SK-N-SH treated with all-trans-retinoic acid at 6 μM for 48 hours (cell line): ENCODE results near the gene POU6F2.

Experiments used
- ATAC-seq: fragments of 200-7000 bp; cut with Tn5 transposase; 3 replicates; pipeline ENCODE4 v1.9.1; 2020; ENCODE audit warnings: mild to moderate bottlenecking, moderate library complexity
- ARNTL ChIP-seq: fragments of 450-650 bp; formaldehyde crosslinking; IDR thresholded peaks from 2 replicates; pipeline ENCODE4 v1.5.0; 2020; ENCODE audit warnings: low read depth, mild to moderate bottlenecking, moderate library complexity, borderline replicate concordance
- BACH2 ChIP-seq: fragments of 250-450 bp; sonication (Bioruptor Pico); IDR thresholded peaks from 2 replicates; pipeline ENCODE4 v1.9.0; 2021; ENCODE audit warnings: mild to moderate bottlenecking, borderline replicate concordance
- CREB5 ChIP-seq: fragments of 250-450 bp; sonication (Bioruptor Pico); IDR thresholded peaks from 2 replicates; pipeline ENCODE4 v1.5.1; 2020; ENCODE audit warnings: low read depth, mild to moderate bottlenecking, moderate library complexity
- CSDC2 ChIP-seq: fragments of 250-450 bp; sonication (Bioruptor Pico); IDR thresholded peaks from 2 replicates; pipeline ENCODE4 v1.5.0; 2020; ENCODE audit warnings: mild to moderate bottlenecking, moderate library complexity
- ESRRG ChIP-seq: fragments of 250-450 bp; sonication (Bioruptor Pico); IDR thresholded peaks from 2 replicates; pipeline ENCODE4 v1.6.1; 2021; ENCODE audit warnings: mild to moderate bottlenecking
- GLIS3 ChIP-seq: fragments of 250-450 bp; sonication (Bioruptor Pico); IDR thresholded peaks from 2 replicates; pipeline ENCODE4 v1.5.0; 2020; ENCODE audit warnings: mild to moderate bottlenecking, moderate library complexity
- ISL1 ChIP-seq: fragments of 250-450 bp; sonication (Bioruptor Pico); IDR thresholded peaks from 2 replicates; pipeline ENCODE4 v2.1.2; 2022; ENCODE audit warnings: mild to moderate bottlenecking, moderate library complexity
- OSR1 ChIP-seq: fragments of 250-450 bp; sonication (Bioruptor Pico); IDR thresholded peaks from 2 replicates; pipeline ENCODE4 v1.8.0; 2022; ENCODE audit warnings: moderate library complexity, mild to moderate bottlenecking, inconsistent platforms
- PATZ1 ChIP-seq: fragments of 250-450 bp; sonication (Bioruptor Pico); IDR thresholded peaks from 2 replicates; pipeline ENCODE4 v1.8.0; 2020; ENCODE audit warnings: mild to moderate bottlenecking, moderate library complexity, borderline replicate concordance
- PPARA ChIP-seq: fragments of 250-450 bp; sonication (Bioruptor Pico); IDR thresholded peaks from 2 replicates; pipeline ENCODE4 v1.5.0; 2020; ENCODE audit warnings: mild to moderate bottlenecking, borderline replicate concordance
- RARB ChIP-seq: fragments of 250-450 bp; sonication (Bioruptor Pico); IDR thresholded peaks from 2 replicates; pipeline ENCODE4 v1.8.0; 2021; ENCODE audit warnings: mild to moderate bottlenecking, moderate library complexity
- SNAI2 ChIP-seq: fragments of 250-450 bp; sonication (Bioruptor Pico); IDR thresholded peaks from 2 replicates; pipeline ENCODE4 v1.5.0; 2020; ENCODE audit warnings: mild to moderate bottlenecking, moderate library complexity
- TCF4 ChIP-seq: fragments of 250-450 bp; sonication (Bioruptor Pico); IDR thresholded peaks from 2 replicates; pipeline ENCODE4 v1.8.0; 2021; ENCODE audit warnings: mild to moderate bottlenecking, moderate library complexity, borderline replicate concordance
- TOX ChIP-seq: fragments of 250-450 bp; sonication (Bioruptor Pico); IDR thresholded peaks from 2 replicates; pipeline ENCODE4 v1.8.0; 2021; ENCODE audit warnings: mild to moderate bottlenecking, moderate library complexity, borderline replicate concordance
- TSHZ2 ChIP-seq: fragments of 250-450 bp; sonication (Bioruptor Pico); IDR thresholded peaks from 2 replicates; pipeline ENCODE4 v1.5.0; 2020; ENCODE audit warnings: mild to moderate bottlenecking, moderate library complexity
- ZC3H10 ChIP-seq: fragments of 250-450 bp; sonication (Bioruptor Pico); IDR thresholded peaks from 2 replicates; pipeline ENCODE4 v1.5.1; 2021; ENCODE audit warnings: mild to moderate bottlenecking, moderate library complexity
- ZFP3 ChIP-seq: fragments of 250-450 bp; sonication (Bioruptor Pico); IDR thresholded peaks from 2 replicates; pipeline ENCODE4 v1.5.0; 2020; ENCODE audit warnings: mild to moderate bottlenecking, moderate library complexity
- ZFP30 ChIP-seq: fragments of 450-650 bp; formaldehyde crosslinking; IDR thresholded peaks from 2 replicates; pipeline ENCODE4 v1.5.0; 2022; ENCODE audit warnings: mild to moderate bottlenecking, moderate library complexity
- ZNF565 ChIP-seq: fragments of 450-650 bp; formaldehyde crosslinking; conservative IDR thresholded peaks from 2 replicates; pipeline ENCODE4 v1.5.0; 2020; ENCODE audit warnings: low read depth, mild to moderate bottlenecking, moderate library complexity
- ZNF70 ChIP-seq: fragments of 450-650 bp; formaldehyde crosslinking; IDR thresholded peaks from 2 replicates; pipeline ENCODE4 v1.5.0; 2020; ENCODE audit warnings: mild to moderate bottlenecking, moderate library complexity
- ZNF8 ChIP-seq: fragments of 450-650 bp; formaldehyde crosslinking; IDR thresholded peaks from 2 replicates; pipeline ENCODE4 v1.5.0; 2020; ENCODE audit warnings: mild to moderate bottlenecking, moderate library complexity
- TF ChIP-seq, protein P1 (sequence below): fragments of 250-450 bp; sonication (Bioruptor Pico); IDR thresholded peaks from 2 replicates; pipeline ENCODE4 v1.8.0; 2021; ENCODE audit warnings: low read depth, mild to moderate bottlenecking, moderate library complexity, borderline replicate concordance

POU6F2 gene

GRCh38 chr7:39210362-39210761, 232.7 kb downstream of the POU6F2 start:
- no peak for TF ChIP-seq OSR1 (CRISPR knock-in tag)
- no peak for TF ChIP-seq ESRRG (CRISPR knock-in tag)
- no peak for TF ChIP-seq PPARA (CRISPR knock-in tag)
- no peak for TF ChIP-seq ZNF8 (CRISPR knock-in tag)
- TF ChIP-seq CSDC2 (CRISPR knock-in tag): no peak
- TF ChIP-seq GLIS3 (CRISPR knock-in tag): no peak
- TF ChIP-seq ARNTL: no peak
- TF ChIP-seq TSHZ2: no peak
- TF ChIP-seq ZNF565 (CRISPR knock-in tag): no peak
- TF ChIP-seq ZFP3 (CRISPR knock-in tag): no peak
- TF ChIP-seq RARB: no peak
- TF ChIP-seq BACH2 (CRISPR knock-in tag): no peak
- TF ChIP-seq SNAI2 (CRISPR knock-in tag): no peak
- TF ChIP-seq TCF4 (CRISPR knock-in tag): no peak
- no peak for TF ChIP-seq TOX
- no peak for TF ChIP-seq ISL1
- no peak for TF ChIP-seq ZNF70 (CRISPR knock-in tag)
- TF ChIP-seq ZFP30 (CRISPR knock-in tag): no peak
- no peak for ATAC-seq

DNA sequence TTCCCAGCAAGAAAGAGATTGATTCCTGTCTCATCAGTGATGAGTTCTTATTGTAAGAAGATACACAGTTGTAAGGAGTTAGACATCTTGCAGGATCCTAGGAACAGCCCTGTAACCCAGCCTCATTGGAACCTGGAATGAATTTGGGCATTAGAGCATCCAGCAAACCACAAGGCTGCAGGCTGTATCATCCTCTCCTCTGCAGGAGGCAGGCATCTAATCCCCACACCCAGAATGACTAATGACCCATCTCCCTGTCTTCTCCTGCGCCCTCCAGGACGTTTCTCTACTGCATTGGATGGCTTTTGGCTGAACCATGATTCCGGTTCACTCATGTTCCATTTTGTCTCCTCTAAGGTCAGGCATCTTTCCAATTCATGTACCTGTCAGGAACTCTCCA, 233.9 kb downstream of the POU6F2 start:
- TF ChIP-seq ARNTL: no peak
- TF ChIP-seq TOX: no peak
- no peak for TF ChIP-seq ZC3H10 (CRISPR knock-in tag)
- no peak for TF ChIP-seq TSHZ2
- TF ChIP-seq, protein P1, sequence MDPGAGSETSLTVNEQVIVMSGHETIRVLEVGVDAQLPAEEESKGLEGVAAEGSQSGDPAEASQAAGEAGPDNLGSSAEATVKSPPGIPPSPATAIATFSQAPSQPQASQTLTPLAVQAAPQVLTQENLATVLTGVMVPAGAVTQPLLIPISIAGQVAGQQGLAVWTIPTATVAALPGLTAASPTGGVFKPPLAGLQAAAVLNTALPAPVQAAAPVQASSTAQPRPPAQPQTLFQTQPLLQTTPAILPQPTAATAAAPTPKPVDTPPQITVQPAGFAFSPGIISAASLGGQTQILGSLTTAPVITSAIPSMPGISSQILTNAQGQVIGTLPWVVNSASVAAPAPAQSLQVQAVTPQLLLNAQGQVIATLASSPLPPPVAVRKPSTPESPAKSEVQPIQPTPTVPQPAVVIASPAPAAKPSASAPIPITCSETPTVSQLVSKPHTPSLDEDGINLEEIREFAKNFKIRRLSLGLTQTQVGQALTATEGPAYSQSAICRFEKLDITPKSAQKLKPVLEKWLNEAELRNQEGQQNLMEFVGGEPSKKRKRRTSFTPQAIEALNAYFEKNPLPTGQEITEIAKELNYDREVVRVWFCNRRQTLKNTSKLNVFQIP: no peak
- no peak for TF ChIP-seq PATZ1 (CRISPR knock-in tag)
- TF ChIP-seq OSR1 (CRISPR knock-in tag): no peak
- TF ChIP-seq RARB: no peak
- TF ChIP-seq GLIS3 (CRISPR knock-in tag): no peak
- TF ChIP-seq ZNF565 (CRISPR knock-in tag): no peak
- TF ChIP-seq ESRRG (CRISPR knock-in tag): no peak
- TF ChIP-seq PPARA (CRISPR knock-in tag): no peak
- ATAC-seq: no peak

- ATAC-seq: no peak
- no peak for TF ChIP-seq ARNTL
- no peak for TF ChIP-seq TCF4 (CRISPR knock-in tag)
- no peak for TF ChIP-seq GLIS3 (CRISPR knock-in tag)
- TF ChIP-seq TOX: no peak
- no peak for TF ChIP-seq RARB
- TF ChIP-seq ZNF565 (CRISPR knock-in tag): no peak
- TF ChIP-seq ZFP30 (CRISPR knock-in tag): no peak
- TF ChIP-seq ZNF8 (CRISPR knock-in tag): no peak
- no peak for TF ChIP-seq BACH2 (CRISPR knock-in tag)
- TF ChIP-seq ISL1: no peak
- TF ChIP-seq ESRRG (CRISPR knock-in tag): no peak
- no peak for TF ChIP-seq SNAI2 (CRISPR knock-in tag)
- TF ChIP-seq TSHZ2: no peak
- no peak for TF ChIP-seq CREB5 (CRISPR knock-in tag)
- TF ChIP-seq PPARA (CRISPR knock-in tag): no peak
These were observed 235.2 kb downstream of the POU6F2 start for GRCh38 chr7:39212876-39213275.
